ENCODE measurements around the gene UBE2Q1.

The UBE2Q1 gene

GRCh38 chr1:154557939-154558719 is at the start of gene UBE2Q1:
Gene UBE2Q1, minus strand, starts transcription at chr1:154558662. Its CDS starts 109 bp downstream, at chr1:154558553.
- peak; percentile 78 for DNase-seq

DNA sequence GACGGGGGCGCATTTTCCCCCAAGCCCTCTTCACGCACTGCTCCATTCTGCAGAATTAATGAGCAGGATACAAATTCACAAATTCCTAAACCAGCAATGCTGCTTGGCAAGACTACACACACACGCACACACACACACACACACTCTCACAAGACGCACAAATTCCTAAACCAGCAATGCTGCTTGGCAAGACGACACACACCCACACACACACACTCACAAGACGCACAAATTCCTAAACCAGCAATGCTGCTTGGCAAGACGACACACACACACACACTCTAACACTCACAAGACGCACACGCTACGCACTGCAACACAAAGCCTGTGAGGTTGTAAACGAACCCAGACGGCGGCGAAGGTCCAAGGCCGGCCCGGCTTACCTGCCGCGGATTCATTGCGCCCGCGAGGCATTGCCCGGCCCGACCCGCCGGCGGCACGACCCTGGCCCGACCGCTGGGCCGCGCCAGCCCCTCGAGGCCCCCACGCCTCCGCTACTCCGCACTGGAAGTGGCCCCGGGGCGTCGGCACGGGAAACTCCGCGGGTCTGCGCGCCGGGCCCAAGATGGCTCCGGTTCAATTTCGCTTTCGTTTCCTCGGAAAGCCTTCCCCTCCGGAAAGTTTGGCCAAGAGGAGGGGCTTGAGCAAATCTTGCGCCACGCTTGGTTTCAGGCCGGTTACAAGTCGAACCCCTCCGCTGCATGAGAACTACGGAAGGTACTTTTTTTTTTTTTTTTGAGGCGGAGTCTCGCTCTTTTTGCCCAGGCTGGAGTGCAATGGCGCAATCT is 49.3 kb upstream of the UBE2Q1 start, which contains the start of gene ADAR:
Gene ADAR, minus strand, starts transcription at position 578 of the 788 bp plus-strand sequence. Its CDS starts 180 bp downstream, at position 398.
- peak; percentile 96 for DNase-seq

- DNase-seq: no peak
These were observed 48.7 kb upstream of the UBE2Q1 start for GRCh38 chr1:154607106-154607608.

GRCh38 chr1:154605534-154605933 is 47.1 kb upstream of the UBE2Q1 start:
- no peak for DNase-seq

DNA sequence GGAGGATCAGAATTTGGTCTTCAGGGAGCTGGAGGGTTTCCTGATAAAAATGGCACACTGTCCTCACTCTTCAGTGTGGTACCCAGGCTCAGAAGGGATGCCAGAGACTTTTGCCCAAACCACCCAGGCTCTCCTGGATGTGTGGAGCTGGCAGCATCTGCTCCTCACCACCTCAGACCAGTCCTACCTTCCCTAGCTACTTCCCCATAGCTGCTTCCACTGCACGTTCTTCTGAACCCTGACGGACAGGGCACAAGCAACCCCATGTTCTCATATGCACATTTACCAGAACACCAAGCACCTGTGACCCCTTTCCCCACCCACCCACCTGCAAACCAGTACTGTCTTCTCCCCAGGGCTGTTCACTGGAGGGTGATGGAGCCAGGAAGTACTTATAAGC is 44.9 kb upstream of the UBE2Q1 start:
- no peak for DNase-seq

DNA sequence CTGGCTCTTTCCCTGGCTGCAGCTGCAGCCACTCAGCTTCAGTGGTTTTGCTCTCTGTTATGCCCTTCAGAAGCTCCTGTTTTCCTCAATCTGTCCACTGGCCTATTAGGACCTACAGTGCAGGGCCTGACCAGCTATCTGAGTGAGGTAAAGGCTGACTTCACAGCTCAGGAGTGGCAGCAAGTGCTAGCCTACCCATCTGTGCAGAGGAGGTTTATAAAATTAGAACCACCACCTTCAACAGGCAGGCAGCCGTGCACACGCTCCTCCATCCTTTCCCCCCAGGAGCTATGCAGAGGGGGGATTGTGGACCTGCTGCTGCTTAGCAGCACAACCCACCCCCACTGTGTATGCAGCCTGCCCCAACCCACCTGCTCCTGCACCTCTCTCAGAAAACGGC is 41.2 kb upstream of the UBE2Q1 start:
- DNase-seq: no peak

DNA sequence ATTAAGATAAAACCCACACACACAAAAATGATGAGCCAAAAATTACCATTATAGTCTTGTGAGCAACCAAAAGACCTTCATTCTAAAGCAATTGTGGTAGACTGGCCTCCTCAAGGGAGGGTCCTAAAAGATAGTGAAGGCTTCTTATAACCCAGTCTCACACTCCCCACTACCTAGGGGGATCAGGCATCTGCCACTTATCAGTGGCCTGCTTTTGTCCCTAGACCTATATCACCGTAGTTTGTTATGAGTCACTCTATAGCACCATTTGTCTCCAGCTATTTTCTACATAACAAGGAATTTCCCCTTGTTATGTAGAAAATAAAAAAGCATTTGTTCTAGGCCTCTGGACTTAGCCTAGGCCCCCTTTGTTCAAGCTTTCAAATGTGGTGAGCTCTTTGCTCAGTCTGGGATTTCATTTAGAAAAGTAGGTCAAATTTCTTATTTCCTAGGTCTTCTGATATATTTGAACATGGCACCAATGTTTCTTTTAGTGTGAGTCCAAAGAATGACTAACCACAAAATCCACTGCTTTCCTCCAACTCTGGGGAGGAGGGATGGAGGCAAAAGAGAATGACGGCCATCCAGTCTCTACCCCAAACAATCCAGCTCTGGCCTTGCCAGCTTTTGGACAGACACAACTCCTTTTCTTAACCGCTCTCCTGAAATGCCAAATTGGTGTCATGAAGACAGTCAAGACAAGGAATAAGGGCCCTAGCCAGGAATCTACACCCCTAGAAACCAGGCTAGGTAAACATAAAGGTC is 40.6 kb upstream of the UBE2Q1 start:
- no peak for DNase-seq

DNA sequence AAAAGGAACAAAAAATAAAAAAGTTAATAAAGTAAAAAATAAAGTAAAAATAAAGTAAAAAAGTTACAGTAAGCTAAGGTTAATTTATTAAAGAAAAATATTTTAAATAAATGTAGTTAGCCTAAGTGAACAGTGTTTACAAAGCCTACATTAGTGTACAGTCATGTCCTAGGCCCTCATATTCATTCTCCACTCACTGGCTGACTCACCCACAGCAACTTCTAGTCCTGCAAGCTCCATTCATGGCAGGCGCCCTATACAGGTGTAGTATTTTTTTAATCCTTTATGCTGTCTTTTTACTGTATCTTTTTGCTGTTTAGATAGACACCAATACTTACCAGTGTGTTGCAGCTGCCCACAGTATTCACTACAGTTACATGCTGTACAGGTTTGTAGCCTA is 37.2 kb upstream of the UBE2Q1 start:
- DNase-seq: no peak

GRCh38 chr1:154594811-154595210 is 36.3 kb upstream of the UBE2Q1 start:
- DNase-seq: no peak

DNA sequence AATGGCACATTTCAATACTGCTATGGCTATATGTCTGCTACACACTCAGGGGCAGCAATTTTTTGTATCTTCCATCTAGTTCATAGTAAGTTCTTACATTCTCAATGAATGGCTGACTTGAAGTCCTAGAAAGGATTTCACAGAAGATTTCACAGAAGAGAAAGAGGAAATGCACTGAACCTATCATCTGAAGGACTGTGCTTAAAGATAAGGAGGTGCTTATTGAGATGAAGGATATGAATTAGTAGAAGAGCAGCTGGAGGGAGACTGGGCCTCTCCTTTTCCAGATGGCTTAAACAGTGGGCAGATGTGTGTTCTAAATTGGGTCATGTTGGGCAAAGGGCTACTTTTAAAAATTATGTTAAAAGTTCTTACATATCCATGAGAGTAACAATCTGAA is 34.9 kb upstream of the UBE2Q1 start:
- no peak for DNase-seq

DNA sequence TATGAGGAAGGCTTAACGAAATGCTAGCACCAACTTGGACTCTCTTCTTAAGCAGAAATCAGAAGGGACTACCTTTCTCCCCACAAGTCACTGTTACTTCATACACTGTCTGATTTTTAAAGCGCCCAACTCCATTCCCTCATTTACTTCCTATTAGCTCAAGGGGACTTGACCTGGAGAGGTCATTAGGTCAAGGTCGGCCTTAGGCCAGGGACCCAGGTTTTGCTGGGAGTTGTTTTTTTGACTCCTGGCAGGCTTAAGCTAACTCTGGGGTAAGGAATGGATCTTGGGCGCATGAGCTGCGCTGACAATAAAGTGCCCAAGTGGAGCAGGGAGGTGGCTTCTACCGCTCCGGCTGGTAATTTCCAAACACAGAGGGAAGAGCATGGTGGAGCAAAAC is 32.7 kb upstream of the UBE2Q1 start:
- DNase-seq: no peak

DNA sequence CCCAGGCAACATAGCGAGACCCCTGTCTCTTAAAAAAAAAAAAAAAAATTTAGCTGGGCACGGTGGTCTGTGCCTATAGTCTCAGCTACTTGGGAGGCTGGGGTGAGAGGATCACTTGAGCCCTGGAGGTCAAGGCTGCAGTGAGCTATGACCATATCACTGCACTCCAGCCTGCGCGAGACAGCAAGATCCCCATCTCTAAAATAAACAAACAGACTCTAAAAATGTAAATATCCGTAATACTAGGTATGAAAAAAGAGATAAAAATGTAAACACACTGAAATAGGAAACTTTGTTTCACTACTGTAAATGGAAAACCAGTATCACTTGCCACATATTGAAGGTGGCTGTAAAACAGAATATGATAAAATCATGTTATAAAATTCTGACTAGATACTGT is 32.3 kb upstream of the UBE2Q1 start:
- DNase-seq: no peak

- DNase-seq: no peak
These were observed 31.3 kb upstream of the UBE2Q1 start for GRCh38 chr1:154589780-154590179.

- no peak for DNase-seq
These were observed 28.2 kb upstream of the UBE2Q1 start for GRCh38 chr1:154586641-154587040.

- DNase-seq: no peak
These were observed 27.8 kb upstream of the UBE2Q1 start for GRCh38 chr1:154586231-154586630.

- DNase-seq: no peak
These were observed 26.0 kb upstream of the UBE2Q1 start for GRCh38 chr1:154584267-154584994.

GRCh38 chr1:154583773-154584172 is 25.3 kb upstream of the UBE2Q1 start:
- no peak for DNase-seq

GRCh38 chr1:154582885-154583284 is 24.4 kb upstream of the UBE2Q1 start:
- no peak for DNase-seq

DNA sequence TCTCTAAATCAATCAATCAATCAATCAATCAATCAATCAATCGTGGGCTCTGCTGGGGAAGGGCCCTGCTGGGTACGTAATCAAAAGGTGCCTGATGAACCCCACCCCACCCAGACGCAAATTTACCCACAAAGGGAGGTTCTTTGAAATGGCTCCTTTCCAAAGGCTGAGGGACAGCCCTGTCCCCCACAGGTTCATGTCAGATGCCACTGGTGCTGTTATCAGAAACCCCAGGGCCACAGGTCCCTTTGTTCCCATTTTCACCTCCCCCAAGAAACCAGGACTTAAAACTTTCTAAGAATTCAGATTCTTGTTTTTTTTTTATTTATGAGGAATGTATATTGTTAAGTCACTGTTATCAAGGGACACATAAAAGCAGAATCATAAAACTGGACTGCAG is 23.3 kb upstream of the UBE2Q1 start:
- DNase-seq: no peak

DNA sequence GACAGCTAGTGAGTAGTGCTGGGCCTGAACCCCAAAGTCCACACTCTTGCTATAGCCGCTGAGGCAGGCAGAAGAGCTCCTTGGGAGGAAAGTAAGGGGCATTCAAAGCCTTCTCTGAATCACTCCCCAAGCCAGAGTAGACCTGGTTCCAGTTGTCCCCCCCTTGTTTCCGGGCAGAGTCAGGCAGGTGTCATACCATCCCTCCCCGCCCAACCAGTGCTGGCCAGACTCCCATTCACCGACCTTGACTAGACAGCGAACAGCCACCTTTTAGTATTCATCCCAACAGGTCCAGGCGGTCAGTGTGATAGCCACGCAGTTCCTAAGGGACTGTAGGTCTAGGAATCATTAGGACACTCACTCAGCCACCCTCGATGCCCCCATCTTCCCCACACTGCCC is 20.9 kb upstream of the UBE2Q1 start:
- no peak for DNase-seq

DNA sequence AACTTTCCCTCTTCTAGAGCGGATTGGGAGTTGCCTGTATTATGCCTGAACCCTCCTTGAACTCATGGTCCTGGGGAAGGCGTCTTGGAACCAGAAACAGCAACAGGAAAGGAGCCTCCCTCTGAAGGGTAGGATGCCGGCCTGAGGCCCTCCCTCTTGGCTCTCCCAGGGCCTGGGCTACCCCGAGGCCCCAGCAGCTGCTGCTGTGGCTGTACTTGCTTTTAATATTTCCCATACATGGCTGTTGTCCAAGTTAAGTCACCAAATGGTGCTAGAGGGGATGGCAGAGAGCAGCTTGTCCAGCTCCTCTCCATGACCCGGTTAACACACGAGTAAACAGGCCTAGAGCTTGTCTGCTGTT is 19.6 kb upstream of the UBE2Q1 start:
- DNase-seq: no peak

GRCh38 chr1:154577346-154578057 is 19.0 kb upstream of the UBE2Q1 start:
- no peak for DNase-seq

All from activated effector memory CD4-positive, alpha-beta T cell treated with anti-CD3 and anti-CD28 coated beads, Interleukin-2, amount 50 U/mL, for 16 hours (primary cell).